ENCODE results near the gene GAL3ST2. TPM values are rescaled to one million over a fixed set of nuclear protein-coding genes. Genes with fewer than 3 reads are reported as not detected.

The GAL3ST2 gene
- polyA plus RNA-seq, 1 of the 3 experiments (the other 2 are of a cell fraction), result 0.15 TPM

GRCh38 chr2:241802421-241803318, 26.0 kb downstream of the GAL3ST2 start (continued):
- TF ChIP-seq ELF1 (IDR thresholded peaks at IDR 0.05) (no peak), USF1 (IDR thresholded peaks at IDR 0.05; ENCODE audit: borderline replicate concordance, low read depth) (no peak), PBX3 (IDR thresholded peaks at IDR 0.05) (no peak), FOXM1 (IDR thresholded peaks at IDR 0.05; ENCODE audit: low read depth) (no peak), EP300 (IDR thresholded peaks at IDR 0.05; ENCODE audit: borderline replicate concordance in 1 of 2, low read depth in 1 of 2, low read length in 1 of 2) (no peak), FOSL2 (IDR thresholded peaks at IDR 0.05; ENCODE audit: borderline replicate concordance, low read depth) (no peak), RAD21 (IDR thresholded peaks at IDR 0.05; ENCODE audit: low read length) (no peak), GABPA (IDR thresholded peaks at IDR 0.05; ENCODE audit: low read depth) (no peak)

- DNase-seq, result peak; percentile 75
- H3K79me2 ChIP-seq (ENCODE audit: insufficient read depth), result no peaks in the 10 kb centered on the region
- H3K4me1 ChIP-seq (ENCODE audit: control insufficient read depth in 1 of 2, insufficient read depth in 2 of 2, low read depth in 1 of 2, low read length in 1 of 2), result peaks cover 6 to 33% of the 10 kb centered on the region in 2 experiments
- H3K9ac ChIP-seq, result no peak overlapping the region
- H3K9me3 ChIP-seq, result no peaks in the 10 kb centered on the region
- H2AFZ ChIP-seq (ENCODE audit: low read depth), result no peak overlapping the region
- peak overlapping the region in 1 of 2 experiments; percentile 24; a peak in 2 of 4 replicates for H3K4me3 ChIP-seq (ENCODE audit: low read depth in 2 of 2, low read length in 1 of 2)
- TF ChIP-seq GABPA (IDR thresholded peaks at IDR 0.05; ENCODE audit: low read depth) (no peak), NFIC (IDR thresholded peaks at IDR 0.05; ENCODE audit: borderline replicate concordance) (no peak), NRF1 (IDR thresholded peaks at IDR 0.05; ENCODE audit: low read depth, low read length) (peak; percentile 52)
- no peaks in the 10 kb centered on the region for H3K9me2 ChIP-seq
- no peaks in the 10 kb centered on the region for H4K20me1 ChIP-seq (ENCODE audit: insufficient read depth)
- no peaks in the 10 kb centered on the region for H3F3A ChIP-seq (replicated peaks; ENCODE audit: insufficient read depth)
- no peaks in the 10 kb centered on the region for H3K36me3 ChIP-seq (replicated peaks in 1 of 2; ENCODE audit: control insufficient read depth in 1 of 2, insufficient read depth in 2 of 2, low read length in 1 of 2)
- H3K27me3 ChIP-seq (ENCODE audit: insufficient read depth), result no peaks in the 10 kb centered on the region
- ChIA-PET POLR2A (interaction anchor here (0.8 to 1.8 kb wide), 4 partner anchors 33 to 102 kb away, joined by 3 to 4 read pairs (median 4); partner anchors contain the start of genes D2HGDH and ING5), CTCF (interaction anchor here (1.2 to 2.0 kb wide), 9 partner anchors 18 to 101 kb away, joined by 3 to 7 read pairs (median 4); partner anchors contain the start of genes D2HGDH, GAL3ST2 and ING5)
- H3K4me2 ChIP-seq, result peak overlapping the region; percentile 62; the same call in 1 of the 2 replicates
- H3K27ac ChIP-seq (ENCODE audit: low read depth in 2 of 2, low read length in 1 of 2), result peak overlapping the region in 1 of 2 experiments; percentile 93; a peak in 2 of 4 replicates
- WGBS (ENCODE audit: low lambda C conversion rate), result 72% methylated on average over 18 of the region's 109 CpGs
Measured at GRCh38 chr2:241803387-241804325, 27.0 kb downstream of the GAL3ST2 start.
